Keratinocyte (primary cell): ENCODE results near the gene BCAS3.

Experiments used
- CTCF ChIP-seq, 3 experiments: IDR thresholded peaks in 1 of 3; conservative IDR thresholded peaks in 1 of 3; optimal IDR thresholded peaks in 1 of 3; 2 replicates in 2 of 3; 3 replicates in 1 of 3; pipeline versions ENCODE3 to v1.5.1; 2011; ENCODE audit warnings: low read length in 3 of 3, mild to moderate bottlenecking in 3 of 3, moderate library complexity in 2 of 3, control low read depth in 1 of 3, inconsistent platforms in 1 of 3; ENCODE audit not compliant: insufficient read depth in 2 of 3; ENCODE audit errors: extremely low read depth in 1 of 3
- EZH2 ChIP-seq: IDR thresholded peaks from one replicate; pipeline ENCODE4 v1.6.1; 2012; ENCODE audit warnings: inconsistent platforms, mild to moderate bottlenecking, low read length, moderate library complexity

DNA sequence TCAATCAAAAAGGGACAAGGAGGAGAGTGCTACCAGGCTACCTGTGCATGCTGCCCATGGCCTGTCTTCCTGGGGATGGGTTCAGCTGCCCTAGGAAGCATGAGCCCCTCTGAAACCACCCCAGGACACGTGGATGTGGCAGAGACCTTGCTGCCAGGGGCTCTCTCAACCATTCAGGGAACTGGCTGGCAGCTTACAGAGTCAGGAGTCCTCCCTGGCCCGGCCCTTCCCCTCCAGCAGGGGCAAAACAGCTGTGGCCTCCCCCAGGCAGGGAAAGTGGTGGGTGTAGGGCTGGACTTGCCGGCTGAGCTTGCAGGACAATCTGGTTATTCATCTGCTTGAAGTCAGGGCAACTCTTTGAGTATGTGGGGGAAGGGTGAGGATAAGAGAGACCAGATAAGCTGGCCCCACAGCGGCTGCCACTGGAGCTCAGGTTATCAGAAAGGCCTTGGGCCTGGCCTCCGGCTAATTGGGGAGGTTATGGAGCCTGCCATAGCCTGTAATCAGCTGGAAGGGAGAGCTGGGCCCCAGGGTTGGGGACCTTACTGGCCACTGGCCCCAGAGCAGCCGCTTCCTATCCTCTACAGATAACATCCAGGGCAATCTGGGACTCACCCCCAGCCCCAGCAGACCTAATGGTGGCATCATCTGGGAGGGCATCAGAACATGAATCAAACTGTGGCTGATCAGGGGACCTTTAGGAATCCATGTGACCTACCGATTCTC, 716.4 kb downstream of the BCAS3 start:
- no peak for TF ChIP-seq CTCF (optimal IDR thresholded peaks at IDR 0.05 in 1 of 3, IDR thresholded peaks at IDR 0.05 in 1 of 3, conservative IDR thresholded peaks at IDR 0.05 in 1 of 3; ENCODE audit: extremely low read depth in 1 of 3, insufficient read depth in 2 of 3, low read length in 3 of 3)
- TF ChIP-seq EZH2: no peak
